CD4-positive, alpha-beta T cell treated with Interleukin-17A for 1 hour (primary cell): ENCODE measurements around the gene MYT1.

Source experiments
- DNase-seq: peaks from one replicate; pipeline ENCODE4 v3.0.0-alpha.2; 2020

Gene MYT1

GRCh38 chr20:64140061-64140931 lies 24.0 kb upstream of the MYT1 start:
- DNase-seq, result no peak

GRCh38 chr20:64140956-64141355 lies 23.3 kb upstream of the MYT1 start:
- DNase-seq, result no peak

DNA sequence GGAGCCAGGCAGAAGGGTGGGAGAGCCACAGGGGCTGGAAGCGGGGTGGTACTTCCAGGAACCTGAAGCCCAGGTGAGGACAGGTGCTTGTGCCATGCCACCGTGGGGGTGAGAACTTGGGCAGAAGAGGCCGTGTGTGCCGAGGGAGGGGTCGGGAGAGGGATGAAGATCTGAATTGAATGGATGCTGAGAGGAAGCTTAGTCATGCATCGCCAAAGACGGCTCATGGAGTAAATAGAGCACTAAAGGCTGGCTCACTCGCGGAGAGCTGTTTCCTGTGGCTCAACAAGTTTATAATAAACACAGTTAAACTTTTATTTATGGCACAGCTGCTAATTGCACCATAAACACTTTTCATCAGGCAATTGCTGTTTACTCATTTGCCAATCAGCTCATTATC lies 21.7 kb upstream of the MYT1 start:
- no peak for DNase-seq

DNA sequence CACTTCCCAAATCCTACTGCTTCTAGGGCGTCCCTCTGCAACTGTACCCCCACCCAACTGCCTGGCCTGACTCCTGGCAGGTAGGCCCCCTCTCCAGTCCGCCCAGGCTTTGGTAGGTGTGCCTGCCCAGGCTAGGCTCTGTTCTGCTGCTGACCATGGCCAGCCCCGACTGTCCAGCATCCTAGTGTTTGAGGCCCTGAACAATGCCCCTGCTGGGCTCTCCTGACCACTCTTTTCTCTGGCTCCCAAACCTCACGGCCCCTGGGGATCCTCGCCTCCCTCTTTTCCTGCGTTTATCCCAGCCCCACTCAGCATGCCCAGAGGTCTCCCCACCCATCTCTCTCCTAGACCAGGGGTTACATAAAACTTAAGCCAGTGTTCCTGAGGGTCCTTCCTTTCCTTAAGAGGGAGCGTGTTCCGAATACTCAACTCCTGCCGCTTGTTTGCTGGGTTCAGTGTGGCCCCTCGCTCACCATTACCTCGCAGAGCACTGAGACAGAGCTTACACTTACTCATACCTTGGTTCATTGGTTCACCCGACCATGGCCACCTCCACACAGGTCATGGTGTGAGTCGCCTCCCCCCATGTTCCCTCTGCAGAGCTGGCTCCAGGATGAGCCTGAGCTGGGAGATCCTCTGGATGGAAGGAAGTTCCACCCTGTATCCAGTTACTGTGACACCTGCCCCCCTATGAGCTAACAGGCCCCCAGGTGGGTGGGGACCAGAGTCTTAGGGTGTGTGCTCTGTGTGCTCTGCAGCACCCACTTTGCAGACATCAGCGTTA lies 21.0 kb upstream of the MYT1 start:
- no peak for DNase-seq

GRCh38 chr20:64144144-64144912 lies 19.9 kb upstream of the MYT1 start:
- no peak for DNase-seq

- DNase-seq, result no peak
These were observed 18.6 kb upstream of the MYT1 start for GRCh38 chr20:64145458-64146300.

- DNase-seq, result no peak
These were observed 17.8 kb upstream of the MYT1 start for GRCh38 chr20:64146301-64146935.

DNA sequence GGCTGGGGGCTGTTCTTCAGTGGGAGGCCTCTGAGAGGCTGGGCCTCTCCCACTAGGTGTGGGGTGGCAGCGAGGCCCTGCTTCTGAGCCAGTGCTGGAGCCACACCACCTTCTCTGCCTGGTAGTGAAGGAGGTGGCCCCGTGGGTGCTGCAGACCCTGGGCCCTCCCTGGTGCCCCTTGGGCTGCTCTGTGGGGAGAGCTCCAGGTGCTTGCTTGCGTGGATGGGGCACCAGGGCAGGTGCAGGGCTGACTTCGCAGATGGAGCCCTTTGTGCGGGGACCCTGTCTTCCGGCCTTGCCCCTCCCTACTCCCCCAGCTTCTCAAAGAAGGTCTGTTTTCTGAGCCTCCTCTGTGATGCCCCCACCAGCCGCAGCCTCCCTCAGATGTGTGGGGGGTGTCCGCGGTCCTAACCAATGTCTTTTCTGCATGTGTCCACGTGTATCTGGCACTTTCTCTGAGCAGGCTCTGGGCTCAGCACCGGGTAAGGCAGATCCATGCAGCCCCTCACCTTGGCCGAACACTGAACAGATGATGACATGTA lies 17.2 kb upstream of the MYT1 start:
- no peak for DNase-seq

GRCh38 chr20:64148581-64148980 lies 15.7 kb upstream of the MYT1 start:
- DNase-seq, result no peak

GRCh38 chr20:64149141-64149540 lies 15.1 kb upstream of the MYT1 start:
- no peak for DNase-seq

DNA sequence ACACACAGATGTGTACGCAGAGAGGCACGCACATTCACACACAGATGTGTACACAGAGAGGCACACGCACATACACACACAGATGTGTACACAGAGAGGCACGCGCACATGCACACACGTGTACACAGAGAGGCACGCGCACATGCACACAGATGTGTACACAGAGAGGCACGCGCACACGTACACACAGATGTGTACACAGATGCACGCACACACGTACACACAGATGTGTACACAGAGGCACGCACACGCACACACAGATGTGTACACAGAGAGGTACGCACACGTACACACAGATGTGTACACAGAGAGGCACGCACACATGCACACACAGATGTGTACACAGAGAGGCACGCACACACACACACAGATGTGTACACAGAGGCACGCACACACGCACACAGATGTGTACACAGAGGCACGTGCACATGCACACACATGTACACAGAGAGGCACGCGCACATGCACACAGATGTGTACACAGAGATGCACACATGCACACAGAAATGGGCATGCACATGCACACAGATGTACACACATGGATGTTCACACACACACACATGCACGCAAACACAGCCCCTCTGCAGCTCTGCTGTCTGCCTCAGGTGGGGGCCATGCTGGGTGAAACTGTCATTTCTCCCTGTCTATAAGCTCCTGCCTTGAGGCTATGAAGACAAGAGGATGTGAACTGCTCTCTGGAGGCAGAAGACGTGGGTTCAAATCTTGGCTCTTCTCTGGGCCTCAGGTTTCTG lies 14.3 kb upstream of the MYT1 start:
- DNase-seq, result no peak

GRCh38 chr20:64150756-64151632 lies 13.3 kb upstream of the MYT1 start:
- DNase-seq, result no peak

DNA sequence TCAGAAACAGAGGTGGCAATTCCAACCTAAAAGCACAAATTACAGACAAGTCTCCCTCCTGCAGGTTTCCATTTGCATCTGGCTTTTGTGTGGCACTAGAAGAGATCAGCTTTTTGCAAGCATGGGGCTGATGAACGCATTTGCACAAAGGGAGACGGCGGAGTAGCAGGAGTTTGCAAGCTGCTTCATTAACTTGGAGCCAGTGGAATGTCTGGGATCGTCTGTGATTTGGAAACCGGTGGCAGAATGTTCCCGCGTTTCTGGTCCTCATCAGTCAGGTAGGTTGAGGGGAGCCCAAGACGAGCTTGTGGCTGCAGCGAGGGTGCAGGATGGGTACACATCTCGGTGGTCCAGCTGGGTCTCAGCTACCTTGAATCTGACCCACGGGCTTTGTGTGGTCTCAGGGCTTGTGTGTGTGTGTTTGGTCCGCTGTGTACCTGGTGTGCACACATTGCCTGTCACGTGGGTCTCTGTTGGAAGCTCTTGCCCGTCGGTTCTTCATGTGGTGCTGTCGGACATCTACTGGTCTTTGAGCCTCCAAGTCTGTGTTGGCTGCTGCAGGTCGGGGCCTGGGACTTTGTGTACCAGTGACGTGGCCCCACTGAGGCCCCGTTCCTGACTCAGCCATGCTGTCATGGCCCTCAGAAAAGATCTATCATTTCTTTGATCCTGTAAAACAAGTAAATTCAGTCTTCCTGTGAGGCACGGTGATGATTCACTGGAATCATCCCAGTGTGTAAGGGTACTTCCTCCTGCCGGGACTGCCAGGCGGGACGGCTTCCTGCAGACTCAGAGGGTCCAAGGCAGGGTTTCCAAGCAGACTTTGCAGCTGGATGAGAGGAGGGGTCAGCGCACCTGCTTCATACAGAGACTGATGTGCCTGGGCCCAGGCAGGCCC lies 12.4 kb upstream of the MYT1 start:
- no peak for DNase-seq

- DNase-seq, result no peak
These were observed 11.3 kb upstream of the MYT1 start for GRCh38 chr20:64152906-64153305.

GRCh38 chr20:64153410-64153809 lies 10.8 kb upstream of the MYT1 start:
- DNase-seq, result no peak

DNA sequence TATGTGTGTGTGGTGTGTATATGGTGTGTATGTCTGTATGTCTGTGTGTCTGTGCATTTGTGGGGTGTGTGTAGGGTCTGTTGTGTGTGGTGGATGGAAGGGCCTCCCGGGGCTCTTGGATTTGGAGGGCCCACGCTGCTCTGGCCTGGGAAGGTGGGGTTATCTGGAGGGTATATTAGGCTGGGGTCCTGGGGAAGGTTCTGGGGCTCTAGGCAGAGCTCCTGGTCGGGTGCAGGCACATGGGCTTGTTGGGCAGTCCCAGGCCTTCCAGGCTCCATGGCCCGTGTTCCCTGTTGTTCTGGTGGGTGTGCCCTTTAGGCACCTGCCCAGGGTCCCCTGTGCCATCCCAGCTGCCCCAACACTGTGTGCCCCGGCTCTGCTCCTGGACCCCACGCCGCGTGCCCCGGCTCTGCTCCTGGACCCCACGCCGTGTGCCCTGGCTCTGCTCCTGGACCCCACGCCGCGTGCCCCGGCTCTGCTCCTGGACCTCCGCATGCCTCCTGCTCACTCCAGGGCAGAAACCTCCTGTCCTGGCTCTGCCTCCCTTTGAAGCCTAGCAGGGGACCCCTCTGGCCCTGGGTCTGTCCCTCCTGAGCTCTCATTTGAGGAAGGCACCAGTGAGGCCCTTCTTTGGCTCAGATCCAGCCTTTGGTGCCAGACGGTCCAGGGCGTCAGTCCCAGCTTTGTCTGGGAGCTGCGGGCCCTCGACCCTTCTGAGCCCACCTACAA lies 10.2 kb upstream of the MYT1 start:
- no peak for DNase-seq

- no peak for DNase-seq
These were observed 9.5 kb upstream of the MYT1 start for GRCh38 chr20:64154590-64155257.
